ENCODE data around the gene CWC27. TPM values are rescaled to one million over a fixed set of nuclear protein-coding genes. Genes with fewer than 3 reads are reported as not detected.

CWC27 gene
- polyA plus RNA-seq, 1 donor = 20.8 TPM

DNA sequence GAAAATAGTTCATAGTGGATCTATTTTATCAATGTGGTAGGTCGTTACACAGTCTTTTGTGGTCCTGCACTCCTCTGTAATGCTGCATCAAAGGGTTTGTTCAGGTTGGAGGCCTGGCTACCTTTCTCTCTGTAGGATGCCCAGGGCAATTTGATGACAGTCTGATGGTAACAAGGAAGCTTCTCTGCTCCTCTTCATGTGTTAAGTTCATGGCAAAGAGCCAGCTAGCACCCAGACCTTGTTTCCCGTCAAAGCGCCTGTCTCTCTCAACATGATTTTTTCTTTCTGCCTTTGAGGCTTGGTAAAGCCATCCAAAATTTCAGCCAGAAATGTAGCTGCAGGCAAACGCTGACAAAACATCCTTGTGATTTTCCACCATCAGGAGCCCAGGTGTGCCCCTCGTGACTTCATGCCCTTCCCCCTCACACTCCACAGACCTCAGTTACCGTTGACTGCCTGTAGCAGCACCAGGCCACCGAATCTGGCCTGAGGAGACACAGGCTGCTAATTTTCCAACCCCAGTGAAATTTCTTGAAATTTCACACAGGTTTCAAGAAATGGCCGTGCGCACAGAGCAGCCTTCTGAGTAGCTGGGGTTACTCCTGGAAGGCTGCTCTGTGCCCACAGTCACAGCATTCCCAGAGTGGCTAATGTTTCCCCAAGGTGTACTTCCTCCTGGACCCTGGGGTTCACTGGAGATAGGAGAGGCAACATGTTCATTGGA lies 292.7 kb downstream of the CWC27 start:
- H3K27me3 ChIP-seq (ENCODE audit: control insufficient read depth, insufficient read depth, low read length) = no peaks in the 10 kb centered on the region
- WGBS (ENCODE audit: insufficient coverage, low lambda C conversion rate) = no CpG with 5 or more reads among the region's 9 CpGs
- H3K4me3 ChIP-seq (ENCODE audit: low read length) = no peak overlapping the region
- no peak for DNase-seq
- no peaks in the 10 kb centered on the region for H3K4me1 ChIP-seq (ENCODE audit: control insufficient read depth, insufficient read depth, low read length)
- no peaks in the 10 kb centered on the region for H3K36me3 ChIP-seq (ENCODE audit: control insufficient read depth, insufficient read depth, low read length)
- H3K9me3 ChIP-seq (ENCODE audit: control insufficient read depth, low read depth, low read length) = no peaks in the 10 kb centered on the region
- H3K27ac ChIP-seq (ENCODE audit: low read length) = no peak overlapping the region

DNA sequence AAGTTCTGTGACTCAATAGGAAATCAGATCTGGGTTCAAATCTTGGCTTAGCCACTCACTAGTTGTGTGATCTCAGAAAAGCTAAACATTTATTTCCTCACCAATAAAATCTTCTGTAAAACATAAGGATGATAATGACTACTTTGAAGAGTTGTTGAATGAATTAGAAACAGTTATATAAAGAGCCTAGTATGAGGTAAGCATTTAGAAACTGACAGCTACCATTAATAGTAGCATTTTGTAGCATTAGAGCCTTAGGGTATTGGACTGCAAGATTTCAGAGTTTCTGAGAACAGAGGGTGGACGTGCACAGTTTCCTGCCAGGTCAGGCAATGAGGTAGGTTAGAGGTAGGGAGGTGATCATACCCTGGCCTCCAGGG lies 293.2 kb downstream of the CWC27 start:
- no CpG with 5 or more reads among the region's 1 CpG for WGBS (ENCODE audit: insufficient coverage, low lambda C conversion rate)
- no peaks in the 10 kb centered on the region for H3K27me3 ChIP-seq (ENCODE audit: control insufficient read depth, insufficient read depth, low read length)
- no peak for DNase-seq
- no peak overlapping the region for H3K27ac ChIP-seq (ENCODE audit: low read length)
- H3K9me3 ChIP-seq (ENCODE audit: control insufficient read depth, low read depth, low read length) = no peaks in the 10 kb centered on the region
- no peaks in the 10 kb centered on the region for H3K4me1 ChIP-seq (ENCODE audit: control insufficient read depth, insufficient read depth, low read length)
- no peak overlapping the region for H3K4me3 ChIP-seq (ENCODE audit: low read length)
- H3K36me3 ChIP-seq (ENCODE audit: control insufficient read depth, insufficient read depth, low read length) = no peaks in the 10 kb centered on the region

DNA sequence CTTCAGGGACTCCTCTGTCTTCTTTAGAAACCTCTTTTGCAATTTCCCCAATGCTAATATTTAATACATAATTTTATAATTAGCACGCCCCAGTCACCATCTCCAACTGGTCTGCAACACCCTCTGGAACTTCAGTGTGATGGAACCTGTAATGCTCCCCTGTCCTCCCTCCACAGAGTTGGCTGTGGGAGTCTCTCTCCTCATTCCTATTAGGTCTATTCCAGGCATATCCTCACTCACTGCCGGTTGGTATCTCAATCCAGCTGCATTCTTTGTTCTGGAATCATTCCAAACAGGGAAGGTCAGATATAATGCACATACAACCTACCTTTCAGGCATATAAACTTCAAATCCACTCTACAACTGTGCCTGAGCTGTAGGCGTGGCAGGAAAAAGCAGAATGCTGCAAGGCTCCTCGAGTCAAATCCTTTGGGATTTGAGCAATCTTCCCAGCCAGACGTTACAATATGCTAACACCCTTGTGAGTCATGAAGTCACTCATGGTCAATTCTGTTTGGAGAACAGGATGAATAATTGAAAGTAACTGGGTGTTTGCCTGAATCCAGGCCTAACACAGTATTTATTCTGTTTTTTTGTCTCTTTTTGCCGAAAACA lies 293.8 kb downstream of the CWC27 start:
- 20% methylated on average over 1 of the region's 6 CpGs for WGBS (ENCODE audit: insufficient coverage, low lambda C conversion rate)
- DNase-seq = no peak
- H3K36me3 ChIP-seq (ENCODE audit: control insufficient read depth, insufficient read depth, low read length) = no peaks in the 10 kb centered on the region
- H3K9me3 ChIP-seq (ENCODE audit: control insufficient read depth, low read depth, low read length) = no peaks in the 10 kb centered on the region
- H3K27me3 ChIP-seq (ENCODE audit: control insufficient read depth, insufficient read depth, low read length) = no peaks in the 10 kb centered on the region
- H3K27ac ChIP-seq (ENCODE audit: low read length) = no peak overlapping the region
- no peaks in the 10 kb centered on the region for H3K4me1 ChIP-seq (ENCODE audit: control insufficient read depth, insufficient read depth, low read length)
- H3K4me3 ChIP-seq (ENCODE audit: low read length) = no peak overlapping the region

DNA sequence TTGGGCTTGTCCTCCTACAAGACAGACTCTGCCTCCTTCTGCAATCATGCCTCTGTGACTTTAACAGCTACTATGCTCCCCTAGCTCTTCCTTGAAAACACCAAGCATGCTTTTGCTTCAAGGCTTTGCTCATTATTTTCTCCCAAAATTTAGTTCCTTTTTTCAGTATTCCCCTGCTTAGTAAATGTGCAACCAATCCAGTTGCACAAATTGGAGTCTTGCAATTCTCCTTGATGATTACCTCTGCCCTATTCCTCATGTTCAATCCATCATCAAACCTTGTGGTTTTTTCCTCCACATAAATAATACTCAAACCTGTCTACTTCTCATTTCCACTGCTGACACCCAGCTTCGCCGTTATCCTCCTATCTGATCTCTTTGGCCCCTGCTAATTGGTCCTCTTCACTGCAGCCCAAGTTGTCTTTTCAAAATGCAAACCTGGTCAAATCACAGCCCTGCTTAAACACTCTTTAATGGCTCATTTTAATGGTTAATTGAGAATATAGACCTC lies 296.3 kb downstream of the CWC27 start:
- Histone ChIP-seq H3K9me3 (ENCODE audit: control insufficient read depth, low read depth, low read length) (no peaks in the 10 kb centered on the region), H3K4me1 (ENCODE audit: control insufficient read depth, insufficient read depth, low read length) (no peaks in the 10 kb centered on the region), H3K36me3 (ENCODE audit: control insufficient read depth, insufficient read depth, low read length) (no peaks in the 10 kb centered on the region), H3K27ac (ENCODE audit: low read length) (no peak overlapping the region), H3K27me3 (ENCODE audit: control insufficient read depth, insufficient read depth, low read length) (no peaks in the 10 kb centered on the region), H3K4me3 (ENCODE audit: low read length) (no peak overlapping the region)
- DNase-seq = no peak
- WGBS (ENCODE audit: insufficient coverage, low lambda C conversion rate) = no CpG with 5 or more reads among the region's 2 CpGs

DNA sequence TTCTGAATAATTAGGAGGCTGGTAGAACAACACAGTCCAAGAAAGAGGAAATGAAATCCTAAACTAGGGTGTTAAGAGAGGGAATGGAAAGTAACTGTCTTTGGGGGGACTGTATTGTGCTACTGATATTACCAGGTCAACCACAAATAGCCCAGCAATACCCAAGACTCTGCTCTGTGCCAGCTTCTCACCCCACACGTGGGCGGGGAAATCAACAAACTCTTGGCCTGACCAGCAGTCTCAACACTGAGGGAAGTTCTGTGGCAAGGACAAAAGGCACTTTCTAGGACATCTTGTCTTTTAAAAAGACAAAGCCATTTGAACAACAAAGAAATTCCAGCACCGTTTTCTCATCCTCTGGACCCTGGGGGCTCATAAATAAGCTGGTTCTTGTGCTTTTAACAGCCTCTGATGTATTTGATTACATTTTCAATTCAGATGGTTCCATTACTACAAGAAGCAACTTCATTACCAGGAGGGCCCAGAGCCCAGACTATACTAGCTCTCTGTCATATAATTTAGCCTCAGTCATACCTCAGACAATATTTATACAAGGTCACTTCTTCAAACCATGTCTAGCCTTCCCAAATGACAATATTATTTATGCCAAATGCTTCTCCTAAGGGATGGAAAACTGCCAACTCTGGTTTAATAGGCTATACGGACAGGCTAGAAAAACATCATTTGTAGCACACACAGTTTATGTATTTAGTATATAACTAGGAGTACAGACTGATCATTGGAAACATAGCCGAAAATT lies 297.8 kb downstream of the CWC27 start:
- no peak for DNase-seq
- Histone ChIP-seq H3K9me3 (ENCODE audit: control insufficient read depth, low read depth, low read length) (no peaks in the 10 kb centered on the region), H3K4me3 (ENCODE audit: low read length) (no peak overlapping the region), H3K27me3 (ENCODE audit: control insufficient read depth, insufficient read depth, low read length) (no peaks in the 10 kb centered on the region), H3K27ac (ENCODE audit: low read length) (no peak overlapping the region), H3K4me1 (ENCODE audit: control insufficient read depth, insufficient read depth, low read length) (no peaks in the 10 kb centered on the region), H3K36me3 (ENCODE audit: control insufficient read depth, insufficient read depth, low read length) (no peaks in the 10 kb centered on the region)
- 100% methylated on average over 1 of the region's 5 CpGs for WGBS (ENCODE audit: insufficient coverage, low lambda C conversion rate)

DNA sequence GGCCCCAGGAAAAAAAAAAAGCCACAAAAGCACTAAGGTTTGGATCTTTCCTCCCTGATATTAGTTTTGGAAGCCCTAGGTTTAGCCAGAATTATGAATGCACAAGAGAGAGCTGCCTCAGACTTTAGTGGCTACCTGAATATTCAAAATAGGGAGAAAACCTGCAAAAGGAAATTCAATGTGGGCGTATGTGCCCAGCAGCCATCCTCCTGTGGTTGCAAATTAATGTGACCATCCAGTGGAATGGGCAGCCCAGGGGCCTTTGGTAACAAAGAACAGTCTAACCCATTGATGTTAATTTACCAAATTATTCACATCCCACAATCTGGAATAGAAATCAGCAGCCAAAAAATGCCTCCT lies 298.4 kb downstream of the CWC27 start:
- no peaks in the 10 kb centered on the region for H3K4me1 ChIP-seq (ENCODE audit: control insufficient read depth, insufficient read depth, low read length)
- H3K9me3 ChIP-seq (ENCODE audit: control insufficient read depth, low read depth, low read length) = no peaks in the 10 kb centered on the region
- no peaks in the 10 kb centered on the region for H3K27me3 ChIP-seq (ENCODE audit: control insufficient read depth, insufficient read depth, low read length)
- H3K4me3 ChIP-seq (ENCODE audit: low read length) = no peak overlapping the region
- DNase-seq = no peak
- H3K36me3 ChIP-seq (ENCODE audit: control insufficient read depth, insufficient read depth, low read length) = no peaks in the 10 kb centered on the region
- H3K27ac ChIP-seq (ENCODE audit: low read length) = no peak overlapping the region
- WGBS (ENCODE audit: insufficient coverage, low lambda C conversion rate) = no CpG with 5 or more reads among the region's 1 CpG

Other genes with a start within 250 kb of the CWC27 start
- gene SHISAL2B, start 78.4 kb upstream of the CWC27 start, polyA plus RNA-seq = 0.06 TPM
- gene SREK1IP1, start 239 bp upstream of the CWC27 start, polyA plus RNA-seq = 14.7 TPM

Data from large intestine (tissue), 3 donors.